Measurements from ENCODE around the gene EML6.

- TF ChIP-seq POLR2A (IDR thresholded peaks at IDR 0.05): no peak
- TF ChIP-seq CTCF (IDR thresholded peaks at IDR 0.05 in 4 of 5, conservative IDR thresholded peaks at IDR 0.05 in 1 of 5): no peak
These were observed 73.8 kb downstream of the EML6 start for GRCh38 chr2:54797307-54797706.

Data from gastrocnemius medialis (tissue), 4 donors.